NCI-H146 treated with DMSO at 0.1 percent for 48 hours (cell line): ENCODE results near the gene AHCYL2.
"Not testable (repeated sequence)": the region's sequence is repeated elsewhere in the genome, so short reads cannot be mapped to it uniquely, and the experiment has no call there.

Experiments used
- DNase-seq: peaks from one replicate; lab custom pipeline; 2025; ENCODE audit not compliant: unreplicated experiment; lab: John Stamatoyannopoulos, UW

Gene AHCYL2

GRCh38 chr7:129208667-129209066 is 16.2 kb upstream of the AHCYL2 start:
- no peak for DNase-seq

- DNase-seq: no peak
Observed at GRCh38 chr7:129209067-129209926, 15.5 kb upstream of the AHCYL2 start.

GRCh38 chr7:129210256-129210988 is 14.4 kb upstream of the AHCYL2 start:
- DNase-seq: peak; percentile 23

- DNase-seq: no peak
Observed at GRCh38 chr7:129210989-129211312, 13.9 kb upstream of the AHCYL2 start.

- no peak for DNase-seq
Observed at GRCh38 chr7:129212126-129212525, 12.7 kb upstream of the AHCYL2 start.

- no peak for DNase-seq
Observed at GRCh38 chr7:129212596-129212995, 12.2 kb upstream of the AHCYL2 start.

- peak; percentile 63 for DNase-seq
Observed at GRCh38 chr7:129213828-129214227, 11.0 kb upstream of the AHCYL2 start.

- not testable (repeated sequence) for DNase-seq
Observed at GRCh38 chr7:129215691-129216090, 9.1 kb upstream of the AHCYL2 start.

GRCh38 chr7:129216101-129216715 is 8.6 kb upstream of the AHCYL2 start:
- DNase-seq: not testable (repeated sequence)

GRCh38 chr7:129216821-129217416 is 7.9 kb upstream of the AHCYL2 start:
- DNase-seq: not testable (repeated sequence)

- DNase-seq: peak; percentile 74
Observed at GRCh38 chr7:129218514-129219062, 6.2 kb upstream of the AHCYL2 start.

GRCh38 chr7:129219166-129219565 is 5.7 kb upstream of the AHCYL2 start:
- DNase-seq: not testable (repeated sequence)

- peak; percentile 50 for DNase-seq
Observed at GRCh38 chr7:129222064-129222463, 2.8 kb upstream of the AHCYL2 start.

- DNase-seq: peak; percentile 44
Observed at GRCh38 chr7:129225206-129225930, 538 bp downstream of the AHCYL2 start.

- DNase-seq: no peak
Observed at GRCh38 chr7:129225931-129226572, 1.2 kb downstream of the AHCYL2 start.

GRCh38 chr7:129227646-129228578 is 3.1 kb downstream of the AHCYL2 start:
- no peak for DNase-seq

GRCh38 chr7:129228633-129229032 is 3.8 kb downstream of the AHCYL2 start:
- no peak for DNase-seq

GRCh38 chr7:129231666-129232065 is 6.8 kb downstream of the AHCYL2 start:
- DNase-seq: no peak

- no peak for DNase-seq
Observed at GRCh38 chr7:129238546-129238945, 13.7 kb downstream of the AHCYL2 start.
